Measurements from ENCODE around the gene STEAP4. TPM values are rescaled to one million over a fixed set of nuclear protein-coding genes. Genes with fewer than 3 reads are reported as not detected.
A peak's percentile ranks its signal among the peaks of the same experiment; 100 is the strongest.

The STEAP4 gene
- total RNA-seq, 1 donor from 2014 or later = 15.7 TPM

DNA sequence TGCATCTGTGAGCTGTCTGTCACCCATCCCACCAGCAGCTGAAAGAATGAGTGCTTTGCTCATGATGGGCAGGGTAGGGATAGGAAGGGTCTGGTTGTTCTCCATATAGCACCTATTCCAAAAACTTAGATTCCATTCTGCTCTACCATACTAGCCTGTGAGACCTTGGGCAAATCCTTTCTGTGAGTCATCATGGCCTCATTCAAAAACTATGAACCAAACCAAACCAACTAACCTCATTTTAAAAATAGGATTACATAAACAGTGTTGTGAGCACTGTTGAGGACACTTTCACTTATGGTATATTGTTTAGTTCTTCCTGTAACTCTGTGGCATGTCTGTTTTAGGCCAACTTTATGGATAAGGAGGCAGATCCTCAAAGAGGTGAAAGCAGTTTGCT lies 30.9 kb upstream of the STEAP4 start:
- Histone ChIP-seq H3K27ac (replicated peaks) (peak overlapping the region; percentile 61), H3K4me1 (no peaks in the 10 kb centered on the region), H3K27me3 (ENCODE audit: low read depth) (no peaks in the 10 kb centered on the region), H3K36me3 (no peaks in the 10 kb centered on the region), H3K4me3 (no peak overlapping the region), H3K9me3 (replicated peaks) (peaks cover 5% of the 10 kb centered on the region)
- TF ChIP-seq, protein P1, sequence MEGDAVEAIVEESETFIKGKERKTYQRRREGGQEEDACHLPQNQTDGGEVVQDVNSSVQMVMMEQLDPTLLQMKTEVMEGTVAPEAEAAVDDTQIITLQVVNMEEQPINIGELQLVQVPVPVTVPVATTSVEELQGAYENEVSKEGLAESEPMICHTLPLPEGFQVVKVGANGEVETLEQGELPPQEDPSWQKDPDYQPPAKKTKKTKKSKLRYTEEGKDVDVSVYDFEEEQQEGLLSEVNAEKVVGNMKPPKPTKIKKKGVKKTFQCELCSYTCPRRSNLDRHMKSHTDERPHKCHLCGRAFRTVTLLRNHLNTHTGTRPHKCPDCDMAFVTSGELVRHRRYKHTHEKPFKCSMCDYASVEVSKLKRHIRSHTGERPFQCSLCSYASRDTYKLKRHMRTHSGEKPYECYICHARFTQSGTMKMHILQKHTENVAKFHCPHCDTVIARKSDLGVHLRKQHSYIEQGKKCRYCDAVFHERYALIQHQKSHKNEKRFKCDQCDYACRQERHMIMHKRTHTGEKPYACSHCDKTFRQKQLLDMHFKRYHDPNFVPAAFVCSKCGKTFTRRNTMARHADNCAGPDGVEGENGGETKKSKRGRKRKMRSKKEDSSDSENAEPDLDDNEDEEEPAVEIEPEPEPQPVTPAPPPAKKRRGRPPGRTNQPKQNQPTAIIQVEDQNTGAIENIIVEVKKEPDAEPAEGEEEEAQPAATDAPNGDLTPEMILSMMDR (IDR thresholded peaks at IDR 0.05; ENCODE audit: borderline replicate concordance) = no peak
- intact Hi-C loops (cut with micrococcal nuclease) = no loop called here
- DNase-seq = no peak

DNA sequence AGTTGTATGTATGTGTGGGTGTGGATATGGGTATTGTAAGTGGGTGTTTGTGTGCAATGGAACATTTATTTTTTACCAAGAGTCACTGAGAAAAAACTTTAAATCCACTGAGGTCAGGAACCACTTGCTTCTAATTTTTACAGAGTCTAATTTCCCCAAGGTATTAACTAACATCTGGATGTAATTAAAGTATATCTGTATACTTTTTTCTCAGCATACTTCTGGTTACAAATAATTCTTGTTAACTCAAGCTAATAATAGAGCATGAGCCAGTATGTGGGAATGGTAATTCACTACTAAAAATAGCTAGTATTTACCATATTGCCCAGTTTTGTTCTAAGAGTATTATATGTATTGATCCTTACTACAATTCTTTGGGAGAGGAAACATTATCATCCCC lies 24.6 kb upstream of the STEAP4 start:
- DNase-seq = no peak
- Histone ChIP-seq H3K27me3 (ENCODE audit: low read depth) (no peaks in the 10 kb centered on the region), H3K27ac (replicated peaks) (peak overlapping the region; percentile 70), H3K4me3 (no peak overlapping the region), H3K9me3 (replicated peaks) (peaks cover 8% of the 10 kb centered on the region), H3K36me3 (no peaks in the 10 kb centered on the region), H3K4me1 (peaks cover 8% of the 10 kb centered on the region)
- TF ChIP-seq, protein P1 (IDR thresholded peaks at IDR 0.05; ENCODE audit: borderline replicate concordance) = no peak
- intact Hi-C loops (cut with micrococcal nuclease) = no loop called here

DNA sequence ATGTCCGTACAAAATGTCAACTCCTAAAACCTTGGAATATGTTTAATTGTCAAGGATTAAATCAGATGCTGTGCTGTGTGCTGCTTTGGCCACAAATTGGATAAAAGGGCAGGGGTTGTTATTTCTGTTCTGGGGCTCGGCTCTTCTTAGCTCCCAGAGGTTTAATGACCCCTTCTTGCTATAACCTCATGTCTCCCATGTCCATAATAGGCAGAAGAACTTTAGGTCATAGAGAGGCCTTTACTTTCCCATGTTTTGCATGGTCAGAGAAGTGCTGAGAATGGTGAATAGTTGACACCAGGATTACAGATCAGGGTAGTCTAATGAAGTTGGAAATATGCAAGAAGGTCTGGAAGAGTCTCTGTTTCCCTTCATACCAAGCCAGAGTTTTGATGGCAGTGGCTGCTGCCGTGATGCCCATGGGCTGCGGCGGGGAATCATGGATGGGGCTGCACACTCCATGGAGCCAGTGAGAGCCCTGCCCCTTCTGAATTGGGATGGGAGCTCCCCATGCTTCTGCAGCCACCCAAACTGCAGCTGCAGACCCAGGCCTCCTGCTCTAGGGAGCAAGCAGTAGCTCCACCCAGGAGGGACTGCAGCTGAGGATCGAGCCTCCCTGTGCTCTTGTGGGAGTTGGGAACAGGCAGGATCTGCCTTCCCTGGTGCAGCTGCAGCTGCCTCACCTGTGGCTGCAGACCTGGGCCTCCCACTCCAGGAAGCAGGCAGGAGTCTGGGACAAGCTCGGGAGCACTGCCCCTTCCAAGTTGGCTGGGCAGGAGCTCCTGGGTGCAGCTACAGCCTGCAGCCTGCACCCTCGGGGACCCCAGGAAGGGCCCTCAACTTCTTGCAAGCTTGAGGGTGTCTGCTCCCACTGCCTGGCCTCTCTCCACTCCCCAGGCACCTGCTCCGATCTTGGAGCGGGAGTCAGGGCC lies 23.1 kb upstream of the STEAP4 start:
- intact Hi-C loops (cut with micrococcal nuclease) = no loop called here
- peaks cover 8% of the 10 kb centered on the region for H3K4me1 ChIP-seq
- H3K27ac ChIP-seq (replicated peaks) = peak overlapping the region; percentile 70
- peaks cover 8% of the 10 kb centered on the region for H3K9me3 ChIP-seq (replicated peaks)
- TF ChIP-seq, protein P1 (IDR thresholded peaks at IDR 0.05; ENCODE audit: borderline replicate concordance) = no peak
- no peaks in the 10 kb centered on the region for H3K27me3 ChIP-seq (ENCODE audit: low read depth)
- peak; percentile 19 for DNase-seq
- H3K36me3 ChIP-seq = no peaks in the 10 kb centered on the region
- H3K4me3 ChIP-seq = no peak overlapping the region

DNA sequence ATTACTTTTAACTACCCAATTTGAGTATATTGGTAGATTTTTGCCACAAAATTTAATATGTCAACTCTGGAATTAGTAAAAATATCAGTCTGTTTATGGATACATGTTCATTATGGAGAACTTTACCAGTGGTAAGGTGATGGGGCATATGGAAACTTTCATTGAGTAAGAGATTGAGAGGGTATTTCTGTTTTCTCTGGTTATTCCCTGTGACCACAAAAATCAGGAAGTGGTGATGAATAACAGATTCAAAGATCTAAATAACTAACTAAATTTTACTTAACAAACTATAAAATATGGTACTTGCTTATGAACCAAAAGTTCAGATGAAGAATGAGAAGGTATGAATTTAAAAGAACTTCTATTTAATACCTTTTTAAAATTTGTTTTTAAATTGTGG lies 22.1 kb upstream of the STEAP4 start:
- peaks cover 8% of the 10 kb centered on the region for H3K4me1 ChIP-seq
- peak overlapping the region; percentile 45 for H3K27ac ChIP-seq (replicated peaks)
- intact Hi-C loops (cut with micrococcal nuclease) = no loop called here
- DNase-seq = no peak
- peaks cover 8% of the 10 kb centered on the region for H3K9me3 ChIP-seq (replicated peaks)
- no peaks in the 10 kb centered on the region for H3K36me3 ChIP-seq
- H3K27me3 ChIP-seq (ENCODE audit: low read depth) = no peaks in the 10 kb centered on the region
- H3K4me3 ChIP-seq = no peak overlapping the region
- TF ChIP-seq, protein P1 (IDR thresholded peaks at IDR 0.05; ENCODE audit: borderline replicate concordance) = no peak

DNA sequence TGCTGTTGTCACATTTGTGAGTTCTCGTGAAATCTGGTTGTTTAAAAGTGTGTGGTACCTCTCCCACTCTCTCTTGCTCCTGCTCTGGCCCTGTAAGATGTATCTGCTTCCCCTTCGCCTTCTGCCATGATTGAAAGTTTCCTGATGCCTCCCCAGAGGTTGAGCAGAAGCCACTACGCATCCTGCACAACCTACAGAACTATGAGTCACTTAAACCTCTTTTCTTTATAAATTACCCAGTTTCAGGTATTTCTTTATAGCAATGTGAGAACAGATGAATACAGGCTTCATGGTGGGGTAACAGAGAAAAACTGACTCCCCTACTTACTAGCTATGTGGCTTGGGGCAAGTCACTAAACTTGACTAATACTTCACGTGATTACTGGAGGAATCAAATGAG lies 18.0 kb upstream of the STEAP4 start:
- TF ChIP-seq, protein P1 (IDR thresholded peaks at IDR 0.05; ENCODE audit: borderline replicate concordance) = no peak
- no peak for DNase-seq
- Histone ChIP-seq H3K27me3 (ENCODE audit: low read depth) (no peaks in the 10 kb centered on the region), H3K27ac (replicated peaks) (no peak overlapping the region), H3K4me3 (no peak overlapping the region), H3K4me1 (no peaks in the 10 kb centered on the region), H3K9me3 (replicated peaks) (no peaks in the 10 kb centered on the region), H3K36me3 (no peaks in the 10 kb centered on the region)
- intact Hi-C loops (cut with micrococcal nuclease) = no loop called here
